Measurements from ENCODE around the gene ABCG8. TPM values are rescaled to one million over a fixed set of nuclear protein-coding genes. Genes with fewer than 3 reads are reported as not detected.

ABCG8 gene
- total RNA-seq, 4 donors from 2014 or later, result not detected

DNA sequence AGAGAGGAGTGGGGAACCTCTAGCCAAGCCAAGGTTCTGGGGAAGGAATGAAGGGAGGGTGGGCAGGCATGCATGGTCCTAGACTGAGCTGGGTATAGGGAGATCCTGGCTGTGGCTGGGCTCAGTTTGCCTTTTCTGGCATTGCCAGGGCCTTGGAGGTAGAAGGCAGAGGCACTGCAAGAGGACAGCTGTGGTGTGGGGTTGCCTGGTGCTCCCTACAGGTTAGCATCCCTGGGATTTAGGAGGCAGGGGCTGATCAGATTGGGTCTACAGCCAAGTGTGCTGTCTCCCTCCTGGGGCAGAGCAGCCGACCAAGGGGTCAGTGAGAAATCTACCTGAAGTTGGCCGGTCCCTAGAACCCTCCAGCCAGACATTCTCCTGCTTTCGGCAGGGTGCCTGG, 15.9 kb downstream of the ABCG8 start:
- no peaks in the 10 kb centered on the region for H3K4me1 ChIP-seq
- H3K27me3 ChIP-seq, result peaks cover 0 to 9% of the 10 kb centered on the region in 2 donors
- H3K27ac ChIP-seq, result no peak overlapping the region
- H3K4me3 ChIP-seq, result no peak overlapping the region
- TF ChIP-seq EP300 (IDR thresholded peaks at IDR 0.05), result no peak
- TF ChIP-seq, protein P1, sequence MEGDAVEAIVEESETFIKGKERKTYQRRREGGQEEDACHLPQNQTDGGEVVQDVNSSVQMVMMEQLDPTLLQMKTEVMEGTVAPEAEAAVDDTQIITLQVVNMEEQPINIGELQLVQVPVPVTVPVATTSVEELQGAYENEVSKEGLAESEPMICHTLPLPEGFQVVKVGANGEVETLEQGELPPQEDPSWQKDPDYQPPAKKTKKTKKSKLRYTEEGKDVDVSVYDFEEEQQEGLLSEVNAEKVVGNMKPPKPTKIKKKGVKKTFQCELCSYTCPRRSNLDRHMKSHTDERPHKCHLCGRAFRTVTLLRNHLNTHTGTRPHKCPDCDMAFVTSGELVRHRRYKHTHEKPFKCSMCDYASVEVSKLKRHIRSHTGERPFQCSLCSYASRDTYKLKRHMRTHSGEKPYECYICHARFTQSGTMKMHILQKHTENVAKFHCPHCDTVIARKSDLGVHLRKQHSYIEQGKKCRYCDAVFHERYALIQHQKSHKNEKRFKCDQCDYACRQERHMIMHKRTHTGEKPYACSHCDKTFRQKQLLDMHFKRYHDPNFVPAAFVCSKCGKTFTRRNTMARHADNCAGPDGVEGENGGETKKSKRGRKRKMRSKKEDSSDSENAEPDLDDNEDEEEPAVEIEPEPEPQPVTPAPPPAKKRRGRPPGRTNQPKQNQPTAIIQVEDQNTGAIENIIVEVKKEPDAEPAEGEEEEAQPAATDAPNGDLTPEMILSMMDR (IDR thresholded peaks at IDR 0.05), result no peak
- TF ChIP-seq POLR2A (IDR thresholded peaks at IDR 0.05), result no peak
- WGBS, 2 donors, result 61 to 79% methylated on average over 3 of the region's 3 CpGs
- no peaks in the 10 kb centered on the region for H3K9me3 ChIP-seq
- DNase-seq (ENCODE audit: low spot score in 2 of 2), result no peak
- no peaks in the 10 kb centered on the region for H3K36me3 ChIP-seq

DNA sequence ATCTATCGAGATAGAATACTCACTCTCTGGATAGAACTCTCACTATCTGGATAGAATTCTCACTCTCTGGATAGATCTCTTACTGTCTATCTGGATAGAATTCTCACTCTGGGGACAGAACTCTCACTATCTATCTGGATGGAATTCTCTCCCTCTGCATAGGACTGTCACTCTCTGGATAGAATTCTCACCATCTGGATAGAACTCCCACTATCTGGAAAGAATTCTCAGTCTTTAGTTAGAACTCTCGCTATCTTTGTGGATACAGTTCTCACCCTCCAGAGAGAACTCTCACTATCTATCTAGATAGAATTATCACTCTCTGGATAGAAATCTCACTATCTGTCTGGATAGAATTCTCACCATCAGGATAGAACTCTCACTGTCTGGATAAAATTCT, 16.5 kb downstream of the ABCG8 start:
- Histone ChIP-seq H3K36me3 (no peaks in the 10 kb centered on the region), H3K27ac (no peak overlapping the region), H3K4me3 (no peak overlapping the region), H3K9me3 (no peaks in the 10 kb centered on the region), H3K4me1 (no peaks in the 10 kb centered on the region), H3K27me3 (peaks cover 0 to 9% of the 10 kb centered on the region in 2 donors)
- TF ChIP-seq EP300 (IDR thresholded peaks at IDR 0.05) (no peak), POLR2A (IDR thresholded peaks at IDR 0.05) (no peak)
- TF ChIP-seq, protein P1 (IDR thresholded peaks at IDR 0.05), result no peak
- WGBS, 2 donors, result 78 to 84% methylated on average over 2 of the region's 2 CpGs
- no peak for DNase-seq (ENCODE audit: low spot score in 2 of 2)

DNA sequence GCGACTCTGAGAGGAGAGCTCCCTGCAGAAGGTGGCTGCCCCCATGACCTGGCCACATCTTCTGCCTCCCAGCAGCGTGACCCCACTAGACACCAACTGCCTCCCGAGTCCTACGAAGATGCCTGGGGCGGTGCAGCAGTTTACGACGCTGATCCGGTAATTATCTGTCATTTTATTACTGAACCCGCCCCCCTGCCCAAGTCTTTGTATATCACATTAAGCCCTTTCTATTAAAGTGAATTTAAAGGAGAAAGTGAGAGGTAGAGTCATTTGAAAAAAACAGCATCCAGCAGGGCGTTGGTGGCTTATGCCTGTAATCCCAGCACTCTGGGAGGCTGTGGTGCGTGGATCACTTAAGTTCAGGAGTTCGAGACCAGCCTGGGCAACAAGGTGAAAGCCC, 33.4 kb downstream of the ABCG8 start:
- TF ChIP-seq POLR2A (IDR thresholded peaks at IDR 0.05), result no peak
- TF ChIP-seq, protein P1 (IDR thresholded peaks at IDR 0.05), result no peak
- no peak for TF ChIP-seq EP300 (IDR thresholded peaks at IDR 0.05)
- Histone ChIP-seq H3K4me3 (no peak overlapping the region), H3K36me3 (no peaks in the 10 kb centered on the region), H3K27ac (no peak overlapping the region), H3K27me3 (peaks cover 0 to 15% of the 10 kb centered on the region in 2 donors), H3K4me1 (no peaks in the 10 kb centered on the region), H3K9me3 (no peaks in the 10 kb centered on the region)
- no peak for DNase-seq (ENCODE audit: low spot score in 2 of 2)
- 49 to 58% methylated on average over 12 of the region's 12 CpGs for WGBS, 2 donors

DNA sequence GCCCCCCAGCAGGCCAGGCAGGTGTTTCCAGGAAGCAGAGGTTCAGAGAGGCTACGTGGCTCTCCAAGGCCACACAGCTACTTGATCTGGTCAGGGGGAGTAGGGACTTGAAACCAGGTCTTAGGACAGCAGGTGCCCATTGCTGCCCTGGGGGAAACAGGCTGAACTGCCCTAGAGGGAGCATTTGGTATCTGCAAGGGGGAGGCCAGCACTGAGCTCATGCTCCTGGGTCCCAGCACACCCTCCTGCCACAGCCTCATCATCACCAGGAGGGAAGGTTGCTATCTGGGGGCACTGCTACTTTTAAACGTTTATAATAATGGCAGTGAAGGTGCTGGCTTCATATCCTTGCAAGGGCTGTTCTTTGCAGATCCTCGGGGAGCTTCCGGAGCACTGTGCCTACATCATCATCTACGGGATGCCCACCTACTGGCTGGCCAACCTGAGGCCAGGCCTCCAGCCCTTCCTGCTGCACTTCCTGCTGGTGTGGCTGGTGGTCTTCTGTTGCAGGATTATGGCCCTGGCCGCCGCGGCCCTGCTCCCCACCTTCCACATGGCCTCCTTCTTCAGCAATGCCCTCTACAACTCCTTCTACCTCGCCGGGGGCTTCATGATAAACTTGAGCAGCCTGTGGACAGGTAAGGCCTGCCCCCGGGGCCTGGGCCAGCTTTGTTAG, 36.1 kb downstream of the ABCG8 start:
- Histone ChIP-seq H3K4me1 (no peaks in the 10 kb centered on the region), H3K27ac (no peak overlapping the region), H3K4me3 (no peak overlapping the region), H3K9me3 (no peaks in the 10 kb centered on the region), H3K27me3 (peaks cover 0 to 11% of the 10 kb centered on the region in 2 donors), H3K36me3 (no peaks in the 10 kb centered on the region)
- TF ChIP-seq EP300 (IDR thresholded peaks at IDR 0.05) (no peak), POLR2A (IDR thresholded peaks at IDR 0.05) (no peak)
- TF ChIP-seq, protein P1 (IDR thresholded peaks at IDR 0.05), result no peak
- WGBS, 2 donors, result 81 to 85% methylated on average over 10 to 11 of the region's 11 CpGs
- no peak for DNase-seq (ENCODE audit: low spot score in 2 of 2)

DNA sequence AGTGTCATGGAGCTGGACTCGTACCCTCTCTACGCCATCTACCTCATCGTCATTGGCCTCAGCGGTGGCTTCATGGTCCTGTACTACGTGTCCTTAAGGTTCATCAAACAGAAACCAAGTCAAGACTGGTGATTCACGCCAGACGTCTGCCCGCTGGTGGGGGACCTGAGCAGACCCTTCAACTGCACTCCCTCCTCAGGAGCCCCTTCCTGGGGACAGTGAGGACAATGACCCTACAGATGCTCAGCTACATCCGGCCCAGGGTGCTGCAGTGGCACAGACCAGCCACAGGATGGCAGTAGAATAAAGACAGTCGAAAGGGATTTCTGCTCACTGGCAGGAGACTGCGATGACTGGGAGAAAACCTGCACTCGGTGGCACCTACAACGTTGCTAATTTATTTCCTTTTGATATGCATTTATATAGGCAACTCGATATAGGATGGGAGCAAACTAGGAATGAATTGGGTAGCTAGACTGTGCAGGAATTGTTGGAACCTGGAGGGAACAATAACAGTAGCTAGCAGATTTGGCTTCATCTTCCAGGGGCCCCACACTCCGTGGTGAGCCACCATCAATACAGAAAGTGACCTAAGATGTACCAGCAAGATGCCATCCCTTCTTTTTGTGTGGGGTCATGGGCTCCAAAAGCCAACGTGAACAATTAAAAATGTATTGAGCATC, 39.2 kb downstream of the ABCG8 start:
- Histone ChIP-seq H3K4me1 (no peaks in the 10 kb centered on the region), H3K27ac (no peak overlapping the region), H3K9me3 (no peaks in the 10 kb centered on the region), H3K27me3 (no peaks in the 10 kb centered on the region), H3K4me3 (no peak overlapping the region), H3K36me3 (no peaks in the 10 kb centered on the region)
- TF ChIP-seq POLR2A (IDR thresholded peaks at IDR 0.05) (no peak), EP300 (IDR thresholded peaks at IDR 0.05) (no peak)
- TF ChIP-seq, protein P1 (IDR thresholded peaks at IDR 0.05), result peak; percentile 65 to 91 (median 86)
- WGBS, 2 donors, result 32 to 36% methylated on average over 16 of the region's 16 CpGs
- peak in 1 of 2 donors; percentile 60 for DNase-seq (ENCODE audit: low spot score in 2 of 2)

Data from tibial nerve (tissue), 4 donors.